Measurements from ENCODE around the gene POM121L12. TPM values are rescaled to one million over a fixed set of nuclear protein-coding genes. Genes with fewer than 3 reads are reported as not detected.

Gene POM121L12
- total RNA-seq (ENCODE audit: low replicate concordance): not detected in 2 replicates
- long read RNA-seq: 0 reads

DNA sequence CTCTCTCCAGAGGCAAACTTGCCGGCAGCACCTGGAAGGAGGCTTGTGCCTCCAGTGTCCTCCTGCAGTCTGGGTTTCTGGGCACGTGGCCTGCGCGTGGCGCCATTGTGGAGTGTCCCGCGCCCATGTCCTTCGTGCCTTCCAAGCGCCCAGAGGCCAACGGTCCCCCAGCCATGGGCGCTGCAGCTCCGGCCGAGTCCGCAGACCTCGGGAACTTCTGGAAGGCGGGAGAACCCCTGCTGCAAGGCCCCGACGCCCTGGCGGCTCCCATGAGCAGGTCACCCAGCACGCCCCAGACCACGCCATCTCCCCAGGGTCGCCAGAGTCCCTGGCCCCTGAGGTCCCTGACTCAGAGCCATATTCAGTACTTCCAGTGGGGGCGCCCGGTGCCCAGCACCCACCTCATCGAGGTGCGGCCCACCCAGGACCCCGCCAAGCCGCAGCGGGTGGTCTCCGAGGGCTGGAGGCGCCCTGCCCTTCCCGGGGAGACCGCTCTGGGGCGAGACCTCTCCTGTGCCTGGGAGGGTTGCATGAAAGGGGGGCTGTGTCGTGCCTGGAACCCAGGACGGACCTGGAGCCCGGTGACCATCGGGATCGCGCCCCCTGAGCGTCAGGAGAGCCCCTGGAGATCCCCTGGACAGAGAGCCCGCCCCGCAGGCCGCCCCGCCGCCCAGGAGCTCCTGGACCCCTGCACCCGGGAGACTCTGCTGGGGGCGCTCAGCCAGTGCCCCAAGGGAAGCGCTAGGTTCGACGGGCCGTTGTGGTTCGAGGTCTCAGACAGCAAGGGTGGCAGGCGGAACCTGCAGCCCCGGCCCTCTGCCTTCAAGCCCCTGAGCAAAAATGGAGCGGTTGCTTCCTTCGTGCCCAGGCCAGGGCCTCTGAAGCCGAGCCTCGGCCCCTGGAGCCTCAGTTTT is at the start of gene POM121L12:
Gene POM121L12, plus strand, starts transcription at position 135 of the 914 bp plus-strand sequence. Its CDS starts 39 bp downstream, at position 174.
- H3K4me1 Mint-ChIP-seq (ENCODE audit: unreplicated experiment): no peaks in the 10 kb centered on the region
- no peak within 1 kb of the TSS for H3K4me3 Mint-ChIP-seq
- TF ChIP-seq, protein P1, sequence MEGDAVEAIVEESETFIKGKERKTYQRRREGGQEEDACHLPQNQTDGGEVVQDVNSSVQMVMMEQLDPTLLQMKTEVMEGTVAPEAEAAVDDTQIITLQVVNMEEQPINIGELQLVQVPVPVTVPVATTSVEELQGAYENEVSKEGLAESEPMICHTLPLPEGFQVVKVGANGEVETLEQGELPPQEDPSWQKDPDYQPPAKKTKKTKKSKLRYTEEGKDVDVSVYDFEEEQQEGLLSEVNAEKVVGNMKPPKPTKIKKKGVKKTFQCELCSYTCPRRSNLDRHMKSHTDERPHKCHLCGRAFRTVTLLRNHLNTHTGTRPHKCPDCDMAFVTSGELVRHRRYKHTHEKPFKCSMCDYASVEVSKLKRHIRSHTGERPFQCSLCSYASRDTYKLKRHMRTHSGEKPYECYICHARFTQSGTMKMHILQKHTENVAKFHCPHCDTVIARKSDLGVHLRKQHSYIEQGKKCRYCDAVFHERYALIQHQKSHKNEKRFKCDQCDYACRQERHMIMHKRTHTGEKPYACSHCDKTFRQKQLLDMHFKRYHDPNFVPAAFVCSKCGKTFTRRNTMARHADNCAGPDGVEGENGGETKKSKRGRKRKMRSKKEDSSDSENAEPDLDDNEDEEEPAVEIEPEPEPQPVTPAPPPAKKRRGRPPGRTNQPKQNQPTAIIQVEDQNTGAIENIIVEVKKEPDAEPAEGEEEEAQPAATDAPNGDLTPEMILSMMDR (conservative IDR thresholded peaks at IDR 0.05): no peak
- H3K27ac Mint-ChIP-seq: no peak within 1 kb of the TSS
- H3K36me3 Mint-ChIP-seq: no peaks in the 10 kb centered on the region
- no peaks in the 10 kb centered on the region for H3K9me3 Mint-ChIP-seq
- H3K27me3 Mint-ChIP-seq: no peaks in the 10 kb centered on the region
- DNase-seq (ENCODE audit: extremely low spot score, unreplicated experiment): no peak

DNA sequence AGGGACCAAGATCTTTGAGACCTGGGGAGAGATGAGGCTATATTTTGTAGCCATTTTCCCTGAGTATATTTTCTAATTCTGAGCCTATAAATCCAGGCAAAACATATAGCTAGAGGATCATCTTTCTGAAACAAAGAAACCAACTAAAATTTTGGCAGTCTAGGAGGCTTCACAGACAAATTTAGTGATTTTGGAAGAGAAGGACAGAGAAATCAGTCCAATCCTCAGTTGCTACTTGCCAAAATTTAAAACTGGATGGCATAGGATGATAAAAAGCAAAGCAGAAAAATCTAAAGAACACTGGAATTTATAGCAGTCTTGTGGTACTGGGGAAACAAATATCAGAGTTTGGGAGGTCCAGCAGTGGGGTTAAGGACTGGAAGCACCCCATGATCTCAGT is 43.4 kb upstream of the POM121L12 start:
- Mint-ChIP-seq H3K27me3 (no peaks in the 10 kb centered on the region), H3K4me3 (no peak overlapping the region), H3K27ac (no peak overlapping the region), H3K4me1 (ENCODE audit: unreplicated experiment) (no peaks in the 10 kb centered on the region), H3K36me3 (no peaks in the 10 kb centered on the region), H3K9me3 (peaks cover 6% of the 10 kb centered on the region)
- TF ChIP-seq, protein P1 (conservative IDR thresholded peaks at IDR 0.05): no peak
- DNase-seq (ENCODE audit: extremely low spot score, unreplicated experiment): no peak

- peaks cover 6% of the 10 kb centered on the region for H3K9me3 Mint-ChIP-seq
- no peak for DNase-seq (ENCODE audit: extremely low spot score, unreplicated experiment)
- H3K4me1 Mint-ChIP-seq (ENCODE audit: unreplicated experiment): no peaks in the 10 kb centered on the region
- no peaks in the 10 kb centered on the region for H3K36me3 Mint-ChIP-seq
- TF ChIP-seq, protein P1 (conservative IDR thresholded peaks at IDR 0.05): no peak
- H3K27ac Mint-ChIP-seq: no peak overlapping the region
- H3K4me3 Mint-ChIP-seq: no peak overlapping the region
- no peaks in the 10 kb centered on the region for H3K27me3 Mint-ChIP-seq
Observed at GRCh38 chr7:52992479-52993162, 42.8 kb upstream of the POM121L12 start.

GRCh38 chr7:52995676-52996075 is 39.8 kb upstream of the POM121L12 start:
- Mint-ChIP-seq H3K9me3 (peaks cover 6% of the 10 kb centered on the region), H3K36me3 (no peaks in the 10 kb centered on the region), H3K27ac (no peak overlapping the region), H3K4me3 (no peak overlapping the region), H3K4me1 (ENCODE audit: unreplicated experiment) (no peaks in the 10 kb centered on the region), H3K27me3 (no peaks in the 10 kb centered on the region)
- no peak for DNase-seq (ENCODE audit: extremely low spot score, unreplicated experiment)
- TF ChIP-seq, protein P1 (conservative IDR thresholded peaks at IDR 0.05): no peak

- Mint-ChIP-seq H3K4me3 (no peak overlapping the region), H3K27ac (no peak overlapping the region), H3K4me1 (ENCODE audit: unreplicated experiment) (no peaks in the 10 kb centered on the region), H3K36me3 (no peaks in the 10 kb centered on the region), H3K9me3 (no peaks in the 10 kb centered on the region), H3K27me3 (no peaks in the 10 kb centered on the region)
- DNase-seq (ENCODE audit: extremely low spot score, unreplicated experiment): no peak
- TF ChIP-seq, protein P1 (conservative IDR thresholded peaks at IDR 0.05): no peak
Observed at GRCh38 chr7:53001221-53001620, 34.2 kb upstream of the POM121L12 start.

Measured in type B pancreatic cell (in vitro differentiated cells).